ENCODE measurements around the gene CFAP97D2.
"Not testable (repeated sequence)": the region's sequence is repeated elsewhere in the genome, so short reads cannot be mapped to it uniquely, and the experiment has no call there.

Gene CFAP97D2

DNA sequence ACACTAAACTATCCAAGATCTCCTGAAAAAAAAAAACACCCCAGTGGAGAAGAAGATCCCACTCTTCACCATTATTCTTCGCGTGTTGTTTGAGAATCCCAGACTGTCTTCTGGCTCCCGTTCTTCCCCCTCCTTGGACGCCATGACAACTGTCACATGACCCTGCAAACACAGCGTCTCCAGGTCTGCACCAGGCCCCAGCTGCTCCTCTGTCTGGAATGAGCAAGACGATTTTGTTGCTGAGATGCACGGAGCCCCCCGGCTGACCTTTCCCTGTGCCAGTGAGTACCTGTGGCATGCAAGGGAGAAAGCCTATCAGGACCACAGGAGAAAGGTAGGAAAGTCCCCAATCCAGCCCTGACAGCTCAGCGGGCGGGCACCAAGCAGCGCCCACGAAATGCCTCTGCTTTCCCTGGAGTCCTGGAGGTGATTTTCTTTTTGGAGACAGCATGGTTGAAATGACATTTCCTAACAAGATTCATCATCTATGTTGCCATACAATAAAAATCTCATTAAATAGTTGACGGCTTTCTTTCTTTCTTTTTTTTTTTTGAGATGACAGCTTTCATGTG lies at the start of gene CFAP97D2:
TSS of gene CFAP97D2 (plus strand) at position 171 of the 572 bp plus-strand sequence. CDS start at position 245, 74 bp downstream.
- in situ Hi-C loops (cut with HindIII; ENCODE audit: low sequenced_read_pairs) = no loop called here

GRCh38 chr13:114129649-114130062 lies 49.4 kb upstream of the CFAP97D2 start:
- in situ Hi-C loops (cut with HindIII; ENCODE audit: low sequenced_read_pairs) = no loop called here

DNA sequence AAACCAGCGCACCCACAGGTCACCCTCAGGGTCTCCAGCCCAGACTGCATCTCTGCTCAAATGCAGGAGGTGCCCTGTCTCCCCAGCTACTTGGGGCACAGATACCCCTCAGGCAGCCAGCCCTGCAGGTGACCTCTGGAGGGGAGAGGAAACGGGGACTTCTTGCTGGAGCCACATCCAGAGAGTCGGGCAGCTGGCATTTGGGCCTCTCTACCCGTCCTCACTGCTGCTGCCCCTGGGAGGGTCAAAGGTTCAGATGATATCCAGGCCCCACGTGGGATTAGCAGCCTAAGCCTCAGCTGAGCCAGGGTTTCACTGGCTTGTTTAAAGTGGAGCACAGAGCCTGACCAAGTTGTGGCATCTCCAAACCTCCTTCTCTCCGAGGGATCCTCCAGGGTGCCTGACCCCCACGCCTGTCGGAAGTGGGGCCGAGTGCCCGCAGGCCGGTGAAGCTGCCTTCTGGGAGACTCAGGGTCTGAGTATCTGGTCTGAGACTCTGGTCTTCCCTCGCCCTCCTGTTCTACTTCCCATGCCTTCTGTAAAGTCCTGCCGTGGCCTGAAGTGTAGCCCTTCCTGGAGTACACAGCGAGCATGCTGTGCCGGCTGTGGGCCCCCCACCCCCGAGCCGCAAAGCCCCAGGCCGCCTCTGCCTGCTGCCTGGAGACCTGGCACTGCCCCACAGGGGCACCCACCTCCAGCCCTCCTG lies 48.8 kb upstream of the CFAP97D2 start:
- in situ Hi-C loops (cut with HindIII; ENCODE audit: low sequenced_read_pairs) = no loop called here

- in situ Hi-C loops (cut with HindIII; ENCODE audit: low sequenced_read_pairs) = no loop called here
Observed at GRCh38 chr13:114130837-114131582, 48.0 kb upstream of the CFAP97D2 start.

GRCh38 chr13:114131583-114132418 lies 47.3 kb upstream of the CFAP97D2 start:
- in situ Hi-C loops (cut with HindIII; ENCODE audit: low sequenced_read_pairs) = no loop called here

GRCh38 chr13:114132419-114133121 lies 46.5 kb upstream of the CFAP97D2 start, which contains the start of gene RASA3:
RASA3 (minus strand) TSS chr13:114132623; CDS start chr13:114132489, 134 bp downstream.
- in situ Hi-C loops (cut with HindIII; ENCODE audit: low sequenced_read_pairs) = no loop called here

GRCh38 chr13:114133126-114133525 lies 45.9 kb upstream of the CFAP97D2 start:
- in situ Hi-C loops (cut with HindIII; ENCODE audit: low sequenced_read_pairs) = not testable (repeated sequence)

DNA sequence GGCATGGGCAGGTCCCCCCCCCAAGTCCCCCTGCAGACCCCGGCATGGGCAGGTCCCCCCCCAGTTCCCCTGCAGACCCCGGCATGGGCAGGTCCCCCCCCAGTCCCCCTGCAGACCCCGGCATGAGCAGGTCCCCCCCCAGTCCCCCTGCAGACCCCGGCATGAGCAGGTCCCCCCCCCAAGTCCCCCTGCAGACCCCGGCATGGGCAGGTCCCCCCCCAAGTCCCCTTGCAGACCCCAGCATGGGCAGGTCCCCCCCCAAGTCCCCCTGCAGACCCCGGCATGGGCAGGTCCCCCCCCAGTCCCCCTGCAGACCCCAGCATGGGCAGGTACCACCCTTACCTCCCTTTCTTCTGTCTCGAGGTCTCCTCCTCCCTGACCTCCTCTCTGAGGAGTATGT lies 45.5 kb upstream of the CFAP97D2 start:
- in situ Hi-C loops (cut with HindIII; ENCODE audit: low sequenced_read_pairs) = not testable (repeated sequence)

GRCh38 chr13:114134111-114134943 lies 44.7 kb upstream of the CFAP97D2 start:
- in situ Hi-C loops (cut with HindIII; ENCODE audit: low sequenced_read_pairs) = no loop called here

GRCh38 chr13:114134944-114135610 lies 44.0 kb upstream of the CFAP97D2 start:
- in situ Hi-C loops (cut with HindIII; ENCODE audit: low sequenced_read_pairs) = no loop called here

DNA sequence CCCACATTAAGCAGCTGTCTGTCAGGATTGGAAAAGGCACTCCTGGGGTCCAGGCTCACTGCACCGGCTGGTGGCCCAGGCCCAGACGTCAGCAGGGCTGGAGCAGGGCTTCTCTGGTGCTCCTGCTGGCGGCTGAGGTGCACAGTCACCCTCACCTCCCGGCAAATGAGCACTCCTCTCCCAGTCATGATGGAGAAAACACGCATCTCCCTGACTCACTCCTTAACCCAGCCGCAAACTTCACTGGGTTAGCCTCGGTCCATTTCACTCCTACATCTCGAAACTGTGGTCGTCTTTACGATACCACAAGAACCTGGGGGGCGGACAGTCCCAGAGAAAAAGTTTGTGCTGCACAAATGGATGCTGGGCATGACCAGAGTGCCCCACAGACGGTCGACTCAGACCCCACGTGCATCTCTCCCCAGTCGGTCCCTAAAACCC lies 43.3 kb upstream of the CFAP97D2 start:
- in situ Hi-C loops (cut with HindIII; ENCODE audit: low sequenced_read_pairs) = no loop called here

DNA sequence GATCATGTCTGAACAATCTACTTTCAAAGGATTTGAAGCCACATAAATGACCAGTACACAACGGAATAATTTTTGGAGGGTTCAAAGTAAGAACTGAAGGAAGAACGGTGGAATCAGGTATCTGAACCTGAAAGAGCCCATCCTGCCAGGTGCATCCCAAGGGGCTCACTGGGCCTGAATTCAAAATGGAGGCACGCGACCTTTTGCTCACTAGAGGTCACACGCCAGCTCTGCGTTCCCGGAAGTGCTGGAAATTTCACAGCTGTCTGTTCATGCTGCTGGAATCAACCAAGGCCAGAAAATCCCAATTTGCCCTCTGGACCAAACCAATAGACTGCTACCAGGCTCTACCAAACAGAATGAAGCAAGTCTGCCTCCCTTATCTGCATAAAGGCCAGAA lies 42.5 kb upstream of the CFAP97D2 start:
- in situ Hi-C loops (cut with HindIII; ENCODE audit: low sequenced_read_pairs) = no loop called here

GRCh38 chr13:114140131-114140905 lies 38.7 kb upstream of the CFAP97D2 start:
- in situ Hi-C loops (cut with HindIII; ENCODE audit: low sequenced_read_pairs) = no loop called here

DNA sequence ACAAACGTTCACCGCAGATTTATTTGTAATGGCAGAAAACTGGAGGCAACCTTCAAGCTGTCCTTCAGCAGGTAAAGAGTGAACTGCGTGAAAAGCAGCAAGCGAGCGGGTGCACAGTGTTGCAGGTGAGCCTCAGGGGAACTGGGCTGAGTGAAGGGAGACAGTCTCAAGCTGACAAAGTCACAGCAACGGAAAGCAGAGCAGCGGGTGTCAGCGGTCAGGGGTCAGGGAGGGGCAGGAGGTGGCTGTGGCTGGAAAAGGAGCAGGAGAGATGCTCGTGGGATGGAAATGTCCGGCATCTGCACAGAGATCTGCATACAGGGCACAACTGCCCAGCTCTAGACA lies 38.2 kb upstream of the CFAP97D2 start:
- in situ Hi-C loops (cut with HindIII; ENCODE audit: low sequenced_read_pairs) = no loop called here

DNA sequence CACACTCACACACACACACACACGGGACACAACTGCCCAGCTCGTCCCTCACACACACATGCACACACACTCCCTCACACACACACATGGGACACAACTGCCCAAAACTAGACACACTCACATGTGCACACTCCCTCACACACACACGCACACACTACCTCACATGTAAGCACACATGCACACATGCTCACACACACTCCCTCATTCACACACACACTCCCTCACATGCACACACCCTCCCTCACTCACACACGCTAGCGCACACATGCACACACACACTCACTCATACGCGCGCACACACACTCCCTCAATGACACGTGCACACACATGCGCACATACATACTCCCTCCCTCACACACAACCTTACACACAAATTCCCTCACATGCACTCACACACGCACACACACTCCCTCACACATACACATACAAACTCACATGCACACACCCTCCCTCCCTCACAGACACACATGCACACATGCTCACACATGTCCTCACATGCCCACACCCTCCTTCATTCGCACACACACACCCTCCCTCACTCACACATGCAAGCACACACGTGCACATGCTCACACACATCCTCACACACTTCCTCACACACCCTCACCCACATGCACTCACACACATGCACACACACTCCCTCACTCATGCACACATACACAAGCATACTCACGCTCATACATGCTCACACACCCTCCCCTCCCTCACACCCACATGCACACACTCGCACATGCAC lies 37.6 kb upstream of the CFAP97D2 start:
- in situ Hi-C loops (cut with HindIII; ENCODE audit: low sequenced_read_pairs) = no loop called here

GRCh38 chr13:114142137-114142550 lies 36.9 kb upstream of the CFAP97D2 start:
- in situ Hi-C loops (cut with HindIII; ENCODE audit: low sequenced_read_pairs) = no loop called here
